Measurements from ENCODE around the gene ZNF391.

The ZNF391 gene

DNA sequence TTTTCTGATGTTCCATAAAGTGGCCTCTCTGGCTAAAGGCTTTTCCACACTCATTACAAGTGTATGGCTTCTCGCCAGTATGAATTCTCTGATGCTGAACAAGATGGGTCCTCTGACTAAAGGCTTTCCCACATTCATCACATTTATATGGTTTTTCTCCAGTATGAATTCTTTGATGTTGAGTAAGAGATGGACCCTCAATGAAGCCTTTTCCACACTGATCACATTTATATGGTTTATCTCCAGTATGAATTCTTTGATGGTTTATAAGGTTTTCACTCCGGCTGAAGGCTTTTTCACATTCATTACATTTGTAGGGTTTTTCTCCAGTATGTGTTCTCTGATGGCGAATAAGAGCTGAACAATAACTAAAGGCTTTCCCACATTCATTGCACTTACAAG, 63.9 kb downstream of the ZNF391 start:
- H2AFZ ChIP-seq (ENCODE audit: low read length, unreplicated experiment), result no peak overlapping the region
- H3K36me3 ChIP-seq (ENCODE audit: insufficient read depth, low read length), result peaks cover 88% of the 10 kb centered on the region
- no peaks in the 10 kb centered on the region for H3K27me3 ChIP-seq (ENCODE audit: insufficient read depth, low read length)
- H3K4me3 ChIP-seq (ENCODE audit: low read depth, low read length), result no peak overlapping the region
- no peak overlapping the region for H3K27ac ChIP-seq (ENCODE audit: low read depth, low read length)
- no peaks in the 10 kb centered on the region for H3K4me1 ChIP-seq (ENCODE audit: control insufficient read depth, insufficient read depth, low read length, unreplicated experiment)
- H3K79me2 ChIP-seq (ENCODE audit: control insufficient read depth, insufficient read depth, low read length, unreplicated experiment), result no peaks in the 10 kb centered on the region

Data from ACC112 (cell line).